ENCODE data around the gene LUC7L. TPM values are rescaled to one million over a fixed set of nuclear protein-coding genes. Genes with fewer than 3 reads are reported as not detected.
"Not testable (repeated sequence)": the region's sequence is repeated elsewhere in the genome, so short reads cannot be mapped to it uniquely, and the experiment has no call there.

Gene LUC7L
- total and polyA plus RNA-seq, 10 of the 15 experiments (the other 5 are each of a cell fraction or from before 2014, with no cell fraction given): 2.3 to 59.6 (median 44.1) TPM

DNA sequence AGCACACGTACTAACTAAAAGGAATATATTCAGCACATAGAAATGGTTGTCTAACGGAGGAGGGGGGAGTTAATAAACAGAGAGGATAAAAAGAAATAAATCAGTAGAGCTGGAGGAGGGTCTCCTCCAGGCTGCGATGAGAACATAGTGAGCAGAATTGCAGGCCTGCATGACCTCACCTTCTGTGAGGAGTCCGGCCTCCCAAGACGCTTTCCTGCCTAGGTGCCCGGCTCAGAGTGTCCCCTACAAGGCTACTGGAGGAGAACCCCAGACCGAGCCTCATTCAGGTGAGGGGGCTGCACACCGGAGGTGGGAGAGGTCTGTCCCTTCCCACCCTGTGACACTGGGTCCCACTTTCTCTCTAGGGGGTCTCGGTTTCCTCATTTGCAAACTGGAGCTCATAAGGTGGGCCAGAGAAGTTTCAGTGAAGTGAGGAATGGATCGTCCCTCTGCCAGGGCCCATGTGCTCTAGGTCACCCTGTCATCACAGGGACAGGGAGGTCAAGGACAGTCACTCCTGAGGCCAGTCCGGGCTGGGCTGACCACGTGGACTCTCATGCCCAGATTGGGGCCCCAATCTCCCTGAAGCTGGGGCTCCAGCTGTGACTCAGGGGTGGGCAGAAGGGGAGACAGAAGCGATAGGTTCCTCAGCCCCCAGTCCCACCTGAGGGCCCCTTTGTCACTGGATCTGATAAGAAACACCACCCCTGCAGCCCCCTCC is 66.8 kb downstream of the LUC7L start (continued):
- TF ChIP-seq STAT1 (conservative IDR thresholded peaks at IDR 0.05) (no peak), SIX5 (IDR thresholded peaks at IDR 0.05; ENCODE audit: low read depth, low read length, severe bottlenecking) (no peak), ZNF217 (IDR thresholded peaks at IDR 0.05) (no peak)

DNA sequence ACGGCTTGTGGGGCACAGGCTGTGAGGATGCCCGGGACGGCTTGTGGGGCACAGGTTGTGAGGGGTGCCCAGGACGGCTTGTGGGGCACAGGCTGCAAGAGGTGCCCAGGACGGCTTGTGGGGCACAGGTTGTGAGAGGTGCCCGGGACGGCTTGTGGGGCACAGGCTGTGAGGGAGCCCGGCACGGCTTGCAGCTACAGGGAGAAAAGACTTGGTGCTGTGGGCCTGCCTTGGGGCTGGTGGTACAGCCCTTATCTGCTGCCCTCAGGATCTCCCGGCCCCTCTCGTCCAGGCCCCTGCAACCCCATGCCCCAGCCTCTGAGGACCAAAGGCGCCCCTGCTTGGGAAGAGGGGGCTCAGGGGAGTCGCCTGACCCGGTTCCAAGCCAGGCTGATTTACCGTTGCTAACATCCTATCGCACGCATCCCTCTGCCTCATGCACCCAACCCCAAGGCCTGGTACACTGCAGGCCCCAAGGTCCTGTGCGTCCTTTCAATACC is 68.5 kb downstream of the LUC7L start:
- H3K9ac ChIP-seq (ENCODE audit: control insufficient read depth, insufficient read depth, low read length): no peak overlapping the region
- no peaks in the 10 kb centered on the region for H3K36me3 ChIP-seq (ENCODE audit: control insufficient read depth in 2 of 2, insufficient read depth in 2 of 2, low read length in 1 of 2)
- BruUV-seq (replicated peaks): no TSS peak
- FAIRE-seq (no peak), DNase-seq (ENCODE audit: low read depth, low spot score) (no peak), ATAC-seq (no peak)
- H3K4me1 ChIP-seq (ENCODE audit: control insufficient read depth, insufficient read depth, low read length): peaks cover 3% of the 10 kb centered on the region; the same call in 1 of the 2 replicates
- no peak overlapping the region for H3K4me3 ChIP-seq
- in situ Hi-C loops (cut with MboI): no loop called here
- no peak overlapping the region for H3K27ac ChIP-seq (ENCODE audit: control insufficient read depth, insufficient read depth)
- RAD21 ChIA-PET (ENCODE audit: unreplicated experiment): no interaction called here
- intact Hi-C loops (cut with micrococcal nuclease; ENCODE audit: unreplicated experiment): no loop called here
- no peaks in the 10 kb centered on the region for H3K79me2 ChIP-seq (ENCODE audit: control insufficient read depth, insufficient read depth, low read length)
- no peaks in the 10 kb centered on the region for H4K20me1 ChIP-seq (ENCODE audit: control insufficient read depth, insufficient read depth)
- H2AFZ ChIP-seq (ENCODE audit: control insufficient read depth, low read depth, low read length): no peak overlapping the region
- no peak overlapping the region for H3K4me2 ChIP-seq (ENCODE audit: control insufficient read depth, insufficient read depth)
- TF ChIP-seq ZZZ3 (IDR thresholded peaks at IDR 0.05; ENCODE audit: control insufficient read depth, insufficient read length, low read depth) (no peak), HCFC1 (IDR thresholded peaks at IDR 0.05; ENCODE audit: low read length) (no peak), ZNF217 (IDR thresholded peaks at IDR 0.05) (no peak), SMC3 (IDR thresholded peaks at IDR 0.05; ENCODE audit: borderline replicate concordance, low read length) (no peak), JUND (IDR thresholded peaks at IDR 0.05; ENCODE audit: low read depth, low read length) (no peak), ZSCAN29 (IDR thresholded peaks at IDR 0.05) (no peak), SMAD1 (IDR thresholded peaks at IDR 0.05; ENCODE audit: low read depth, partially characterized antibody) (no peak), NRF1 (conservative IDR thresholded peaks at IDR 0.05; ENCODE audit: low read depth, low read length) (no peak), CHD2 (IDR thresholded peaks at IDR 0.05; ENCODE audit: borderline replicate concordance, low read depth, low read length) (no peak), MEF2B (IDR thresholded peaks at IDR 0.05; ENCODE audit: partially characterized antibody, poor library complexity, severe bottlenecking) (no peak), NFIC (IDR thresholded peaks at IDR 0.05; ENCODE audit: low read depth, low read length) (no peak), E2F8 (IDR thresholded peaks at IDR 0.05; ENCODE audit: low read depth, partially characterized antibody) (no peak), BCL11A (IDR thresholded peaks at IDR 0.05; ENCODE audit: low read depth, low read length) (no peak)
- H3K27me3 ChIP-seq (replicated peaks in 1 of 2; ENCODE audit: control insufficient read depth in 2 of 2, insufficient read depth in 2 of 2, low read length in 1 of 2): peaks cover 2 to 6% of the 10 kb centered on the region in 2 experiments; a peak in 3 of 4 replicates
- POLR2A ChIA-PET: no interaction called here
- SMC1A ChIA-PET (ENCODE audit: uncharacterized antibody, unreplicated experiment): no interaction called here
- CTCF ChIA-PET: no interaction called here
- WGBS (ENCODE audit: insufficient coverage, insufficient replicate concordance, low lambda C conversion rate, missing lambda C conversion rate): 41% methylated on average over 18 of the region's 18 CpGs
- no peaks in the 10 kb centered on the region for H3K9me3 ChIP-seq (replicated peaks; ENCODE audit: control insufficient read depth, insufficient read depth, low read length)

- H3K4me2 ChIP-seq (ENCODE audit: control insufficient read depth, insufficient read depth); H3K36me3 ChIP-seq (ENCODE audit: control insufficient read depth in 2 of 2, insufficient read depth in 2 of 2, low read length in 1 of 2); in situ Hi-C loops (cut with MboI); H3K9me3 ChIP-seq (replicated peaks; ENCODE audit: control insufficient read depth, insufficient read depth, low read length); ATAC-seq; POLR2A ChIA-PET; RAD21 ChIA-PET (ENCODE audit: unreplicated experiment); H3K27ac ChIP-seq (ENCODE audit: control insufficient read depth, insufficient read depth); SMC1A ChIA-PET (ENCODE audit: uncharacterized antibody, unreplicated experiment); H4K20me1 ChIP-seq (ENCODE audit: control insufficient read depth, insufficient read depth); DNase-seq (ENCODE audit: low read depth, low spot score); H3K27me3 ChIP-seq (replicated peaks in 1 of 2; ENCODE audit: control insufficient read depth in 2 of 2, insufficient read depth in 2 of 2, low read length in 1 of 2); H3K79me2 ChIP-seq (ENCODE audit: control insufficient read depth, insufficient read depth, low read length); intact Hi-C loops (cut with micrococcal nuclease; ENCODE audit: unreplicated experiment); H2AFZ ChIP-seq (ENCODE audit: control insufficient read depth, low read depth, low read length); H3K4me1 ChIP-seq (ENCODE audit: control insufficient read depth, insufficient read depth, low read length); BruUV-seq (replicated peaks); CTCF ChIA-PET; FAIRE-seq; H3K4me3 ChIP-seq; H3K9ac ChIP-seq (ENCODE audit: control insufficient read depth, insufficient read depth, low read length): not testable (repeated sequence)
- WGBS (ENCODE audit: insufficient coverage, insufficient replicate concordance, low lambda C conversion rate, missing lambda C conversion rate): 42% methylated on average over 4 of the region's 20 CpGs
Observed at GRCh38 chr16:160242-160641, 69.0 kb downstream of the LUC7L start.
